ENCODE data around the gene ZC3H4. TPM values are rescaled to one million over a fixed set of nuclear protein-coding genes. Genes with fewer than 3 reads are reported as not detected.
"Not testable (repeated sequence)": the region's sequence is repeated elsewhere in the genome, so short reads cannot be mapped to it uniquely, and the experiment has no call there.

ZC3H4 gene
- total RNA-seq, 1 donor from 2014 or later: 56.7 TPM

- DNase-seq (ENCODE audit: low spot score): no peak
- H3K4me1 Mint-ChIP-seq (ENCODE audit: unreplicated experiment): peaks cover 3% of the 10 kb centered on the region
- H3K9me3 Mint-ChIP-seq (ENCODE audit: unreplicated experiment): no peaks in the 10 kb centered on the region
- H3K4me3 Mint-ChIP-seq (ENCODE audit: unreplicated experiment): no peak overlapping the region
- no peak for TF ChIP-seq CTCF (IDR thresholded peaks at IDR 0.05; ENCODE audit: unreplicated experiment)
- H3K27ac Mint-ChIP-seq (ENCODE audit: unreplicated experiment): no peak overlapping the region
- peaks cover 30% of the 10 kb centered on the region for H3K36me3 Mint-ChIP-seq (ENCODE audit: low read depth, unreplicated experiment)
- H3K27me3 Mint-ChIP-seq (ENCODE audit: unreplicated experiment): no peaks in the 10 kb centered on the region
Measured at GRCh38 chr19:47144630-47145029, 31.1 kb upstream of the ZC3H4 start.

- Mint-ChIP-seq H3K4me3 (ENCODE audit: unreplicated experiment) (peak overlapping the region; percentile 56), H3K27me3 (ENCODE audit: unreplicated experiment) (peaks cover under 1% of the 10 kb centered on the region), H3K36me3 (ENCODE audit: low read depth, unreplicated experiment) (peaks cover 30% of the 10 kb centered on the region), H3K4me1 (ENCODE audit: unreplicated experiment) (peaks cover 3% of the 10 kb centered on the region), H3K9me3 (ENCODE audit: unreplicated experiment) (no peaks in the 10 kb centered on the region), H3K27ac (ENCODE audit: unreplicated experiment) (no peak overlapping the region)
- no peak for TF ChIP-seq CTCF (IDR thresholded peaks at IDR 0.05; ENCODE audit: unreplicated experiment)
- DNase-seq (ENCODE audit: low spot score): no peak
Measured at GRCh38 chr19:47143322-47144073, 29.9 kb upstream of the ZC3H4 start.

GRCh38 chr19:47142779-47143178, 29.2 kb upstream of the ZC3H4 start:
- Mint-ChIP-seq H3K27me3 (ENCODE audit: unreplicated experiment) (peaks cover 1% of the 10 kb centered on the region), H3K36me3 (ENCODE audit: low read depth, unreplicated experiment) (peaks cover 25% of the 10 kb centered on the region), H3K4me1 (ENCODE audit: unreplicated experiment) (peaks cover 3% of the 10 kb centered on the region), H3K9me3 (ENCODE audit: unreplicated experiment) (no peaks in the 10 kb centered on the region), H3K27ac (ENCODE audit: unreplicated experiment) (no peak overlapping the region), H3K4me3 (ENCODE audit: unreplicated experiment) (no peak overlapping the region)
- no peak for DNase-seq (ENCODE audit: low spot score)
- TF ChIP-seq CTCF (IDR thresholded peaks at IDR 0.05; ENCODE audit: unreplicated experiment): no peak

GRCh38 chr19:47141695-47142094, 28.1 kb upstream of the ZC3H4 start:
- Mint-ChIP-seq H3K27me3 (ENCODE audit: unreplicated experiment) (peaks cover 1% of the 10 kb centered on the region), H3K9me3 (ENCODE audit: unreplicated experiment) (no peaks in the 10 kb centered on the region), H3K4me1 (ENCODE audit: unreplicated experiment) (peaks cover 3% of the 10 kb centered on the region), H3K36me3 (ENCODE audit: low read depth, unreplicated experiment) (peaks cover 20% of the 10 kb centered on the region), H3K4me3 (ENCODE audit: unreplicated experiment) (no peak overlapping the region), H3K27ac (ENCODE audit: unreplicated experiment) (no peak overlapping the region)
- no peak for DNase-seq (ENCODE audit: low spot score)
- TF ChIP-seq CTCF (IDR thresholded peaks at IDR 0.05; ENCODE audit: unreplicated experiment): no peak

- Mint-ChIP-seq H3K36me3 (ENCODE audit: low read depth, unreplicated experiment) (peaks cover 16% of the 10 kb centered on the region), H3K4me3 (ENCODE audit: unreplicated experiment) (peak overlapping the region; percentile 77)
- not testable (repeated sequence) for H3K27me3 Mint-ChIP-seq (ENCODE audit: unreplicated experiment); H3K4me1 Mint-ChIP-seq (ENCODE audit: unreplicated experiment); DNase-seq (ENCODE audit: low spot score); H3K27ac Mint-ChIP-seq (ENCODE audit: unreplicated experiment); H3K9me3 Mint-ChIP-seq (ENCODE audit: unreplicated experiment)
Measured at GRCh38 chr19:47141252-47141651, 27.7 kb upstream of the ZC3H4 start.
